K562 (cell line): ENCODE results near the gene PCGF6. TPM values are rescaled to one million over a fixed set of nuclear protein-coding genes. Genes with fewer than 3 reads are reported as not detected.

Source experiments
- ATAC-seq: fragments of 200-7000 bp; cut with Tn5 transposase; 3 replicates; pipeline ENCODE4 v1.9.1; 2020; ENCODE audit warnings: moderate library complexity
- BruUV-seq: library from RNA; stranded (reverse); fragments of 400-500 nt; replicated peaks from 2 replicates; lab custom pipeline; 2021; lab: Mats Ljungman, UMichigan
- CTCF ChIA-PET: fragments of 300-600 bp; formaldehyde crosslinking; extraction: SDS; loops from one replicate; lab custom pipeline; 2021; ENCODE audit warnings: low intra/inter-chr PET ratio; lab: Yijun Ruan, JAX
- POLR2A ChIA-PET: fragments of 300-600, 350-650 bp; sonication (Branson Sonifier 250); formaldehyde crosslinking; extraction: SDS; loops from one replicate; lab custom pipeline; 2021; ENCODE audit warnings: antibody characterized with exemption, inconsistent platforms; lab: Yijun Ruan, JAX
- DNase-seq, 4 experiments: peaks; one replicate each; pipeline versions ENCODE4 v3.0.0 to v3.0.0-alpha.2; 2011 to 2018; ENCODE audit warnings: low spot score in 3 of 4, mixed read lengths in 3 of 4; ENCODE audit errors: extremely low read depth in 1 of 4
- FAIRE-seq: peaks from 2 replicates; lab custom pipeline; 2011; peaks lifted over from hg19 to GRCh38; lab: Jason Lieb, UNC
- H2AFZ ChIP-seq: 2 replicates; pipeline ENCODE4 v1.6.0; 2011; ENCODE audit warnings: low read depth, low read length, control low read depth, inconsistent platforms
- H3K27ac ChIP-seq: fragments of 200-600 bp; 3 replicates; pipeline ENCODE4 v1.8.0; 2011; ENCODE audit warnings: low read depth, mild to moderate bottlenecking, control low read depth, inconsistent platforms, low read length, moderate library complexity, mixed read lengths; ENCODE audit errors: extremely low read depth
- H3K27me3 ChIP-seq, 2 experiments: fragments of 300-600 bp in 1 of 2; 2 replicates in 1 of 2; 3 replicates in 1 of 2; pipeline versions ENCODE4 v1.6.0 to v1.8.0; 2011; ENCODE audit warnings: inconsistent platforms in 2 of 2, low read length in 2 of 2, mild to moderate bottlenecking in 1 of 2, mixed read lengths in 1 of 2, moderate library complexity in 1 of 2; ENCODE audit not compliant: control insufficient read depth in 2 of 2, insufficient read depth in 2 of 2
- H3K36me3 ChIP-seq: fragments of 300-600 bp; 3 replicates; pipeline ENCODE4 v1.8.0; 2011; ENCODE audit warnings: mild to moderate bottlenecking, low read length, inconsistent platforms; ENCODE audit not compliant: control insufficient read depth, insufficient read depth
- H3K4me1 ChIP-seq, 2 experiments: fragments of 200-600 bp in 1 of 2; replicated peaks in 1 of 2; 2 replicates in 1 of 2; 3 replicates in 1 of 2; pipeline versions ENCODE4 v1.5.1 to v1.8.0; 2011; ENCODE audit warnings: inconsistent platforms in 2 of 2, low read length in 2 of 2, mild to moderate bottlenecking in 1 of 2, mixed read lengths in 1 of 2, moderate library complexity in 1 of 2; ENCODE audit not compliant: control insufficient read depth in 2 of 2, insufficient read depth in 2 of 2
- H3K4me2 ChIP-seq: 2 replicates; pipeline ENCODE4 v1.6.1; 2011; ENCODE audit warnings: low read length, control low read depth, inconsistent platforms, mixed read lengths; ENCODE audit not compliant: insufficient read depth
- H3K4me3 ChIP-seq: fragments of 200-600 bp; sonication (generic), shearing (Covaris generic); 2 replicates; pipeline ENCODE4 v1.5.1; 2016; ENCODE audit warnings: control low read depth, inconsistent platforms
- H3K79me2 ChIP-seq: fragments of 200-600 bp; 3 replicates; pipeline ENCODE4 v1.8.0; 2011; ENCODE audit warnings: low read length, inconsistent platforms; ENCODE audit not compliant: control insufficient read depth, insufficient read depth
- H3K9ac ChIP-seq, 2 experiments: 2 replicates each; pipeline versions ENCODE4 v1.6.0 to v1.6.1; 2011; ENCODE audit warnings: low read depth in 2 of 2, low read length in 2 of 2, control low read depth in 1 of 2, inconsistent platforms in 1 of 2, mild to moderate bottlenecking in 1 of 2, mixed read lengths in 1 of 2; ENCODE audit not compliant: insufficient read depth in 1 of 2
- H3K9me1 ChIP-seq: one replicate; pipeline ENCODE4 v1.6.0; 2011; ENCODE audit warnings: inconsistent platforms, mild to moderate bottlenecking, low read length, moderate library complexity; ENCODE audit not compliant: control insufficient read depth, insufficient read depth
- H3K9me3 ChIP-seq: replicated peaks from 2 replicates; pipeline ENCODE4 v1.5.1; 2011; ENCODE audit warnings: low read depth, low read length, inconsistent platforms; ENCODE audit not compliant: control insufficient read depth, insufficient read depth
- H4K20me1 ChIP-seq: replicated peaks from 2 replicates; pipeline ENCODE4 v1.6.1; 2011; ENCODE audit warnings: low read length, inconsistent platforms, mixed read lengths; ENCODE audit not compliant: control insufficient read depth, insufficient read depth
- E2F5 ChIP-seq: sonication (generic); formaldehyde crosslinking; IDR thresholded peaks from 2 replicates; pipeline ENCODE4 v1.8.0; 2022; ENCODE audit warnings: mild to moderate bottlenecking, missing genetic modification reagents
- MGA ChIP-seq: fragments of 450-650 bp; IDR thresholded peaks from 2 replicates; pipeline ENCODE4 v1.6.1; 2016; ENCODE audit warnings: mild to moderate bottlenecking, moderate library complexity
- NFYB ChIP-seq: IDR thresholded peaks from 2 replicates; pipeline ENCODE4 v1.6.1; 2011; ENCODE audit warnings: mild to moderate bottlenecking, moderate library complexity; ENCODE audit not compliant: insufficient read length; ENCODE audit errors: extremely low read depth
- WGBS: fragments of 100-300 bp; shearing (Covaris generic); methylation state at CpG from one replicate; pipeline ENCODE4 v1.1.6; 2016; ENCODE audit warnings: low coverage, mixed read lengths; ENCODE audit not compliant: insufficient coverage; ENCODE audit errors: missing lambda C conversion rate; 5-methylcytosine and 5-hydroxymethylcytosine counted together
- in situ Hi-C: fragments of 300-500 bp; cut with MboI; formaldehyde crosslinking; loops from 4 replicates; pipeline ENCODE4 v1.15.0; 2018; ENCODE audit warnings: inconsistent platforms, mixed read lengths
- intact Hi-C: fragments of 100-400 bp; cut with micrococcal nuclease; formaldehyde crosslinking; loops from 2 replicates; pipeline ENCODE4 v1.14.2; 2022
- polyA plus RNA-seq, 8 experiments: library from polyadenylated mRNA; depleted of rRNA in 4 of 8; stranded (reverse) in 5 of 8; unstranded in 3 of 8; fragments of >200 nt; fragmentation: Nextera tagmentation in 2 of 8; fragmentation: Illumina TruSeq in 1 of 8; extraction: Ambion mirVana in 2 of 8; extraction: Trizol in 1 of 8; gene quantifications; 2 replicates each; pipeline versions ENCODE4 v1.2.1 to v1.2.3, GENCODE V29; 2011 to 2014; ENCODE audit warnings: inconsistent platforms in 1 of 8, missing spikeins in 1 of 8
- total RNA-seq, 7 experiments: library from RNA; depleted of rRNA in 6 of 7; stranded (reverse); fragments of >200 nt in 6 of 7; fragmentation: Illumina TruSeq in 2 of 7; extraction: Trizol in 2 of 7; gene quantifications; 2 replicates each; pipeline versions ENCODE4 v1.2.1 to v1.2.3, GENCODE V29; 2011 to 2021; ENCODE audit warnings: low replicate concordance in 1 of 7
- TF ChIP-seq, protein P1 (sequence below): conservative IDR thresholded peaks from 2 replicates; pipeline ENCODE4 v1.6.1; 2011; ENCODE audit warnings: low read depth, mild to moderate bottlenecking, low read length; ENCODE audit not compliant: control insufficient read depth
- TF ChIP-seq, protein P2 (sequence below): sonication (generic); formaldehyde crosslinking; IDR thresholded peaks from 2 replicates; pipeline ENCODE4 v1.9.0; 2022; ENCODE audit warnings: mild to moderate bottlenecking, missing genetic modification reagents
- TF ChIP-seq, protein P3 (sequence below): sonication (generic); formaldehyde crosslinking; IDR thresholded peaks from 2 replicates; pipeline ENCODE4 v1.5.0; 2020; ENCODE audit warnings: missing genetic modification reagents

The PCGF6 gene
- total and polyA plus RNA-seq, 9 of the 15 experiments (the other 6 are each of a cell fraction or from before 2014, with no cell fraction given), result 8.4 to 24.6 (median 20.6) TPM

DNA sequence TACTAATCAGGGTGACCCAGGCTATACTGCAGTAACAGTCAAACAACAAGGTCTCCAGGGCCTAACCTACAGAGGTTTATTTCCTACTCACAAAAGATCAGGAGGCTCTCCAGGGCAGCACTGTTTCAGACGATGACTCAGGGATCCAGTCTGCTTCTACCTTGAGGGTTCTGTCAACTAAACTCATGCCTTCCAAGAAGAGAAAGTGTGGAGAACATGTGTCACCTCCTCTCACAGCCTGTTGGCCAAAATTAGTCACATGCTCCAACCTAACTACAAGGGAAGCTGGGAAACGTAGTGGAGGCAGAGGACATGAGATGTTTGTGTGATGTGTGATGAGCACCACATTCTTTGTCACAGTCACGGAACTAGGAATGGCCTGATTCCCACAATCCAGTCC, 88.7 kb downstream of the PCGF6 start:
- no peak for DNase-seq
- no peak overlapping the region for H3K9ac ChIP-seq
- in situ Hi-C loops (no loop called here), intact Hi-C loops (no loop called here)
- no peak overlapping the region for H2AFZ ChIP-seq
- H3K27ac ChIP-seq, result no peak overlapping the region
- BruUV-seq, result no TSS peak
- H3K4me2 ChIP-seq, result no peak overlapping the region
- no peaks in the 10 kb centered on the region for H4K20me1 ChIP-seq
- H3K79me2 ChIP-seq, result no peaks in the 10 kb centered on the region
- no peaks in the 10 kb centered on the region; a peak in 1 of 5 replicates for H3K4me1 ChIP-seq
- ChIA-PET CTCF (no interaction called here), POLR2A (no interaction called here)
- no peaks in the 10 kb centered on the region for H3K9me1 ChIP-seq
- FAIRE-seq, result no peak
- no peaks in the 10 kb centered on the region for H3K36me3 ChIP-seq
- H3K4me3 ChIP-seq, result no peak overlapping the region
- H3K27me3 ChIP-seq, result peaks cover 0 to 4% of the 10 kb centered on the region in 2 experiments; a peak in 1 of 5 replicates
- ATAC-seq, result no peak
- H3K9me3 ChIP-seq, result no peaks in the 10 kb centered on the region
- WGBS, result 0% methylated on average over 3 of the region's 3 CpGs
- TF ChIP-seq, protein P1, sequence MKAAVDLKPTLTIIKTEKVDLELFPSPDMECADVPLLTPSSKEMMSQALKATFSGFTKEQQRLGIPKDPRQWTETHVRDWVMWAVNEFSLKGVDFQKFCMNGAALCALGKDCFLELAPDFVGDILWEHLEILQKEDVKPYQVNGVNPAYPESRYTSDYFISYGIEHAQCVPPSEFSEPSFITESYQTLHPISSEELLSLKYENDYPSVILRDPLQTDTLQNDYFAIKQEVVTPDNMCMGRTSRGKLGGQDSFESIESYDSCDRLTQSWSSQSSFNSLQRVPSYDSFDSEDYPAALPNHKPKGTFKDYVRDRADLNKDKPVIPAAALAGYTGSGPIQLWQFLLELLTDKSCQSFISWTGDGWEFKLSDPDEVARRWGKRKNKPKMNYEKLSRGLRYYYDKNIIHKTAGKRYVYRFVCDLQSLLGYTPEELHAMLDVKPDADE, result no peak
- TF ChIP-seq E2F5 (CRISPR knock-in tag), result no peak
- TF ChIP-seq, protein P2, sequence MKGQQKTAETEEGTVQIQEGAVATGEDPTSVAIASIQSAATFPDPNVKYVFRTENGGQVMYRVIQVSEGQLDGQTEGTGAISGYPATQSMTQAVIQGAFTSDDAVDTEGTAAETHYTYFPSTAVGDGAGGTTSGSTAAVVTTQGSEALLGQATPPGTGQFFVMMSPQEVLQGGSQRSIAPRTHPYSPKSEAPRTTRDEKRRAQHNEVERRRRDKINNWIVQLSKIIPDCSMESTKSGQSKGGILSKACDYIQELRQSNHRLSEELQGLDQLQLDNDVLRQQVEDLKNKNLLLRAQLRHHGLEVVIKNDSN (CRISPR knock-in tag), result peak; percentile 33; the same call in 1 of the 2 replicates
- 0 out of 2 replicates have a peak, but pooled peaks have one; percentile 28 for TF ChIP-seq MGA
- peak; percentile 39 for TF ChIP-seq NFYB
- TF ChIP-seq, protein P3, sequence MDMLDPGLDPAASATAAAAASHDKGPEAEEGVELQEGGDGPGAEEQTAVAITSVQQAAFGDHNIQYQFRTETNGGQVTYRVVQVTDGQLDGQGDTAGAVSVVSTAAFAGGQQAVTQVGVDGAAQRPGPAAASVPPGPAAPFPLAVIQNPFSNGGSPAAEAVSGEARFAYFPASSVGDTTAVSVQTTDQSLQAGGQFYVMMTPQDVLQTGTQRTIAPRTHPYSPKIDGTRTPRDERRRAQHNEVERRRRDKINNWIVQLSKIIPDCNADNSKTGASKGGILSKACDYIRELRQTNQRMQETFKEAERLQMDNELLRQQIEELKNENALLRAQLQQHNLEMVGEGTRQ (CRISPR knock-in tag), result peak; percentile 31; the same call in 1 of the 2 replicates
